Endodermal cell (in vitro differentiated cells): ENCODE data around the gene LEPR. TPM values are rescaled to one million over a fixed set of nuclear protein-coding genes. Genes with fewer than 3 reads are reported as not detected.

Experiments
- DNase-seq: peaks from one replicate; pipeline ENCODE4 v3.0.0-alpha.2; 2017
- H3K27ac ChIP-seq: 2 replicates; pipeline ENCODE4 v1.5.1; 2013; ENCODE audit warnings: mild to moderate bottlenecking, low read depth, low read length, moderate library complexity
- H3K27me3 ChIP-seq: 2 replicates; pipeline ENCODE4 v1.6.1; 2013; ENCODE audit warnings: mild to moderate bottlenecking, low read length, moderate library complexity; ENCODE audit not compliant: insufficient read depth, control insufficient read depth, poor library complexity, severe bottlenecking
- H3K36me3 ChIP-seq: 2 replicates; pipeline ENCODE4 v1.7.0; 2013; ENCODE audit warnings: mild to moderate bottlenecking, low read length, moderate library complexity; ENCODE audit not compliant: control insufficient read depth, insufficient read depth
- H3K4me1 ChIP-seq: one replicate; pipeline ENCODE4 v1.7.0; 2013; ENCODE audit warnings: low read length; ENCODE audit not compliant: control insufficient read depth, insufficient read depth
- H3K4me3 ChIP-seq: 2 replicates; pipeline ENCODE4 v1.5.1; 2013; ENCODE audit warnings: mild to moderate bottlenecking, low read length, moderate library complexity
- H3K9ac ChIP-seq: 2 replicates; pipeline ENCODE4 v1.6.1; 2013; ENCODE audit warnings: mild to moderate bottlenecking, low read length, moderate library complexity; ENCODE audit not compliant: poor library complexity, severe bottlenecking; ENCODE audit errors: extremely low read depth
- H3K9me3 ChIP-seq: 2 replicates; pipeline ENCODE4 v1.6.1; 2013; ENCODE audit warnings: mild to moderate bottlenecking, low read length, moderate library complexity; ENCODE audit not compliant: control insufficient read depth
- H3K27ac Mint-ChIP-seq: 2 replicates; pipeline ENCODE4 v1.8.0; 2020; ENCODE audit warnings: mixed read lengths
- H3K27me3 Mint-ChIP-seq: 2 replicates; pipeline ENCODE4 v1.8.0; 2021; ENCODE audit warnings: mild to moderate bottlenecking, mixed read lengths; ENCODE audit not compliant: insufficient read depth
- H3K36me3 Mint-ChIP-seq: 2 replicates; pipeline ENCODE4 v1.8.0; 2020; ENCODE audit warnings: low read depth, mixed read lengths
- H3K4me1 Mint-ChIP-seq: 2 replicates; pipeline ENCODE4 v1.8.0; 2020; ENCODE audit warnings: mixed read lengths
- H3K4me3 Mint-ChIP-seq: 2 replicates; pipeline ENCODE4 v1.8.0; 2020; ENCODE audit warnings: mild to moderate bottlenecking, moderate library complexity, mixed read lengths
- H3K9me3 Mint-ChIP-seq: 2 replicates; pipeline ENCODE4 v1.8.0; 2020; ENCODE audit warnings: mild to moderate bottlenecking, mixed read lengths
- CTCF ChIP-seq: fragments of 200-600 bp; sonication (generic); conservative IDR thresholded peaks from 2 replicates; pipeline ENCODE4 v1.5.0; 2021; ENCODE audit warnings: antibody characterized with exemption, mild to moderate bottlenecking
- WGBS, 2 experiments: methylation state at CpG; one replicate each; pipeline versions ENCODE4 v1.1.5 to v1.1.7; 2013; ENCODE audit warnings: missing lambda C conversion rate in 2 of 2, mixed read lengths in 1 of 2; ENCODE audit not compliant: insufficient coverage in 1 of 2, insufficient read length in 1 of 2; 5-methylcytosine and 5-hydroxymethylcytosine counted together
- total RNA-seq, 2 donors: library from RNA; stranded (reverse); fragmentation: NEBNext Ultra II Directional in 1 of 2; extraction: Animal tissue kit (Norgen Biotek cat#: 25700) in 1 of 2; gene quantifications; 2 replicates in 1 of 2; 3 replicates in 1 of 2; pipeline ENCODE4 v1.2.1, GENCODE V29; 2021

Gene LEPR
- total RNA-seq, 2 donors from 2014 or later = 7.2 to 11.1 TPM

GRCh38 chr1:65440915-65441314, 20.4 kb downstream of the LEPR start:
- Mint-ChIP-seq H3K4me1 (peaks cover 34% of the 10 kb centered on the region), H3K36me3 (peaks cover 21% of the 10 kb centered on the region), H3K27me3 (no peaks in the 10 kb centered on the region), H3K9me3 (peaks cover 22% of the 10 kb centered on the region), H3K4me3 (no peak overlapping the region), H3K27ac (no peak overlapping the region)
- no peaks in the 10 kb centered on the region for H3K27me3 ChIP-seq
- no peak for DNase-seq
- H3K9me3 ChIP-seq = peaks cover 19% of the 10 kb centered on the region
- no peak overlapping the region for H3K9ac ChIP-seq
- 89 to 91% methylated on average over 1 of the region's 1 CpG for WGBS, 2 experiments
- H3K4me1 ChIP-seq = no peaks in the 10 kb centered on the region
- no peak overlapping the region for H3K27ac ChIP-seq
- peaks cover 8% of the 10 kb centered on the region for H3K36me3 ChIP-seq
- no peak for TF ChIP-seq CTCF
- no peak overlapping the region for H3K4me3 ChIP-seq

GRCh38 chr1:65441464-65441863, 21.0 kb downstream of the LEPR start:
- H3K9ac ChIP-seq = no peak overlapping the region
- WGBS, 2 experiments = 60 to 65% methylated on average over 3 of the region's 3 CpGs
- H3K36me3 Mint-ChIP-seq = peaks cover 18% of the 10 kb centered on the region

GRCh38 chr1:65442442-65442841, 22.0 kb downstream of the LEPR start:
- Histone ChIP-seq H3K4me3 (peak overlapping the region; percentile 74), H3K36me3 (peaks cover 4% of the 10 kb centered on the region), H3K9ac (no peak overlapping the region), H3K9me3 (peaks cover 19% of the 10 kb centered on the region), H3K27ac (no peak overlapping the region), H3K27me3 (no peaks in the 10 kb centered on the region), H3K4me1 (no peaks in the 10 kb centered on the region)
- 97% methylated on average over 1 of the region's 1 CpG; no CpG with 5 or more reads in 1 of the 2 experiments for WGBS, 2 experiments
- Mint-ChIP-seq H3K27me3 (no peaks in the 10 kb centered on the region), H3K27ac (no peak overlapping the region), H3K4me1 (peaks cover 34% of the 10 kb centered on the region), H3K36me3 (peaks cover 16% of the 10 kb centered on the region), H3K9me3 (peaks cover 22% of the 10 kb centered on the region), H3K4me3 (no peak overlapping the region)
- no peak for TF ChIP-seq CTCF
- DNase-seq = no peak

More at GRCh38 chr1:65441464-65441863, 21.0 kb downstream of the LEPR start:
- TF ChIP-seq CTCF = no peak
- Histone ChIP-seq H3K36me3 (peaks cover 4% of the 10 kb centered on the region), H3K9me3 (peaks cover 19% of the 10 kb centered on the region), H3K4me3 (peak overlapping the region; percentile 63), H3K27ac (no peak overlapping the region), H3K4me1 (no peaks in the 10 kb centered on the region), H3K27me3 (no peaks in the 10 kb centered on the region)
- H3K4me1 Mint-ChIP-seq = peaks cover 34% of the 10 kb centered on the region
- peaks cover 22% of the 10 kb centered on the region for H3K9me3 Mint-ChIP-seq
- H3K27ac Mint-ChIP-seq = no peak overlapping the region
- no peak overlapping the region for H3K4me3 Mint-ChIP-seq
- DNase-seq = no peak
- H3K27me3 Mint-ChIP-seq = no peaks in the 10 kb centered on the region
